Type B pancreatic cell (in vitro differentiated cells): ENCODE data around the gene OARD1. TPM values are rescaled to one million over a fixed set of nuclear protein-coding genes. Genes with fewer than 3 reads are reported as not detected.
A peak's percentile ranks its signal among the peaks of the same experiment; 100 is the strongest.

ENCODE experiments used
- DNase-seq: peaks from one replicate; pipeline ENCODE4 v3.0.0; 2021; ENCODE audit warnings: mixed read lengths; ENCODE audit not compliant: unreplicated experiment; ENCODE audit errors: extremely low spot score
- H3K27ac Mint-ChIP-seq: 2 replicates; pipeline ENCODE4 v1.8.0; 2021; ENCODE audit warnings: mild to moderate bottlenecking, mixed read lengths
- H3K27me3 Mint-ChIP-seq: 2 replicates; pipeline ENCODE4 v1.8.0; 2021; ENCODE audit warnings: mixed read lengths
- H3K36me3 Mint-ChIP-seq: 2 replicates; pipeline ENCODE4 v1.8.0; 2021; ENCODE audit warnings: mixed read lengths
- H3K4me1 Mint-ChIP-seq: one replicate; pipeline ENCODE4 v1.8.0; 2021; ENCODE audit warnings: mixed read lengths; ENCODE audit not compliant: unreplicated experiment
- H3K4me3 Mint-ChIP-seq: 2 replicates; pipeline ENCODE4 v1.8.0; 2021; ENCODE audit warnings: mild to moderate bottlenecking, mixed read lengths
- H3K9me3 Mint-ChIP-seq: 2 replicates; pipeline ENCODE4 v1.8.0; 2021; ENCODE audit warnings: mixed read lengths
- total RNA-seq: library from RNA; stranded (reverse); gene quantifications from 2 replicates; pipeline ENCODE4 v1.2.1, GENCODE V29; 2021; ENCODE audit warnings: low replicate concordance
- TF ChIP-seq, protein P1 (sequence below): fragments of 200-600 bp; sonication (generic); conservative IDR thresholded peaks from 2 replicates; pipeline ENCODE4 v1.5.0; 2021; ENCODE audit warnings: antibody characterized with exemption, mild to moderate bottlenecking

OARD1 gene
- total RNA-seq, 1 donor from 2014 or later = 33.7 TPM

DNA sequence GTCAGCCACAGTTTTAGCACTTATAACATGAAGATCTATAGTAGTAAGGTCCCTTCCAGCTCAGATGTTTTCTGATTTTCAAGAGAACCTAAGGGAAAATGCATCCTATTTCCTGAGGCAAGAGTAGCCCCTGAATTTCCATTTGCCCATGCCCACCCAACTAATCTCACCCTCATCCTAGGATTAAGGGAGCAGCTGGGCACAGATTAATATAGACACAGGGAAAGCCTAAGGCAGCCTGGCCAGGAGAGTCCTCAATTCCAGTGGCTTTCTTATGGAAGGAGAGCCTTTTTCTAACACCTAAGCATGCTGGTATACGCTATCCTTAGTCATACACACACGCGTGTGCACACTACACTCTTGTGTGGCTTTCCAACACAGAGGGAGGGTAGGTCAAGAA is 17.6 kb downstream of the OARD1 start:
- Mint-ChIP-seq H3K36me3 (peaks cover 5% of the 10 kb centered on the region), H3K4me3 (no peak overlapping the region), H3K4me1 (peaks cover 15% of the 10 kb centered on the region), H3K9me3 (no peaks in the 10 kb centered on the region), H3K27ac (peak overlapping the region; percentile 50), H3K27me3 (no peaks in the 10 kb centered on the region)
- DNase-seq = no peak
- TF ChIP-seq, protein P1, sequence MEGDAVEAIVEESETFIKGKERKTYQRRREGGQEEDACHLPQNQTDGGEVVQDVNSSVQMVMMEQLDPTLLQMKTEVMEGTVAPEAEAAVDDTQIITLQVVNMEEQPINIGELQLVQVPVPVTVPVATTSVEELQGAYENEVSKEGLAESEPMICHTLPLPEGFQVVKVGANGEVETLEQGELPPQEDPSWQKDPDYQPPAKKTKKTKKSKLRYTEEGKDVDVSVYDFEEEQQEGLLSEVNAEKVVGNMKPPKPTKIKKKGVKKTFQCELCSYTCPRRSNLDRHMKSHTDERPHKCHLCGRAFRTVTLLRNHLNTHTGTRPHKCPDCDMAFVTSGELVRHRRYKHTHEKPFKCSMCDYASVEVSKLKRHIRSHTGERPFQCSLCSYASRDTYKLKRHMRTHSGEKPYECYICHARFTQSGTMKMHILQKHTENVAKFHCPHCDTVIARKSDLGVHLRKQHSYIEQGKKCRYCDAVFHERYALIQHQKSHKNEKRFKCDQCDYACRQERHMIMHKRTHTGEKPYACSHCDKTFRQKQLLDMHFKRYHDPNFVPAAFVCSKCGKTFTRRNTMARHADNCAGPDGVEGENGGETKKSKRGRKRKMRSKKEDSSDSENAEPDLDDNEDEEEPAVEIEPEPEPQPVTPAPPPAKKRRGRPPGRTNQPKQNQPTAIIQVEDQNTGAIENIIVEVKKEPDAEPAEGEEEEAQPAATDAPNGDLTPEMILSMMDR = no peak

DNA sequence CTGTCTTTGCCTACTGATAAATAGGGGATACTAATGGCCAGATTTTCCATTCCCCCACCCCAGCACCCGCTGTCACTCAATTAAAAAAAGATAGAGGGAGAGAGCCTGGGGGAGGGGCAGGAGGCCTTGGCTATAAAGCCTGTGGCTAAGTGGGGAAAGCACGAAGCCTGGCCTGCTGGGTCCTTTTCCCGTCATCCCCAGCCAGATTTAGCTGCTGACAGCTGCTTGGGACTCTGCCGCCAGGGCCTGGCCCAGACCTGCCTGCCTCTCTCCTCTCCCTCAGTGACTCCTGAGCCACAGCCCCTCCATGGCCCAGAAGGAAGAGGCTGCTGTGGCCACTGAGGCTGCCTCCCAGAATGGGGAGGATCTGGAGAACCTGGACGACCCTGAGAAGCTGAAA is 19.1 kb downstream of the OARD1 start, which contains the start of gene APOBEC2:
APOBEC2 (plus strand) TSS at position 162 of the 400 bp plus-strand sequence; CDS start at position 308, 146 bp downstream.
- TF ChIP-seq, protein P1 = no peak
- H3K4me1 Mint-ChIP-seq = peaks cover 22% of the 10 kb centered on the region
- H3K27me3 Mint-ChIP-seq = no peaks in the 10 kb centered on the region
- peaks cover 5% of the 10 kb centered on the region for H3K36me3 Mint-ChIP-seq
- no peaks in the 10 kb centered on the region for H3K9me3 Mint-ChIP-seq
- no peak for DNase-seq
- H3K4me3 Mint-ChIP-seq = no peak within 1 kb of the TSS
- H3K27ac Mint-ChIP-seq = no peak within 1 kb of the TSS

DNA sequence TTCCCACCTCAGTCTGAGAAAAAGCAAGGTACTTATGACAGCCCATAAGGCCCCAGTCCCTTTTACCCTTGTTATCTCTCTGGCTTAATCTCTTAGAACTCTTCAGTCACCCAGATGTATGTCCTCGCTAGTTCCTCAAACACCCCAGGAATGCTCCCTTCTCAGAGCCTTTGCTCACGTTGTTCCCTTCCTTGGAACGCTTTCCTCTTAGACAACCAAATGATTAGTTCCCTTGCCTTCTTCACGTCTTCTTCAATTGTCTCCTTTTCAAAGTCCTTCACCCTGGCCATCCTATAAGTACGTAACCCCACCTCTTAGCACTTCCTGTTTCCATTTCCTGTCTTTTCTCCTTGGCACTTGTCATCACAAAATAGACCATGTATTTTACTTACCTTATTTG is 20.3 kb downstream of the OARD1 start:
- no peaks in the 10 kb centered on the region for H3K27me3 Mint-ChIP-seq
- peaks cover 5% of the 10 kb centered on the region for H3K36me3 Mint-ChIP-seq
- no peak overlapping the region for H3K4me3 Mint-ChIP-seq
- no peaks in the 10 kb centered on the region for H3K9me3 Mint-ChIP-seq
- DNase-seq = no peak
- TF ChIP-seq, protein P1 = no peak
- H3K4me1 Mint-ChIP-seq = peaks cover 16% of the 10 kb centered on the region
- H3K27ac Mint-ChIP-seq = no peak overlapping the region

DNA sequence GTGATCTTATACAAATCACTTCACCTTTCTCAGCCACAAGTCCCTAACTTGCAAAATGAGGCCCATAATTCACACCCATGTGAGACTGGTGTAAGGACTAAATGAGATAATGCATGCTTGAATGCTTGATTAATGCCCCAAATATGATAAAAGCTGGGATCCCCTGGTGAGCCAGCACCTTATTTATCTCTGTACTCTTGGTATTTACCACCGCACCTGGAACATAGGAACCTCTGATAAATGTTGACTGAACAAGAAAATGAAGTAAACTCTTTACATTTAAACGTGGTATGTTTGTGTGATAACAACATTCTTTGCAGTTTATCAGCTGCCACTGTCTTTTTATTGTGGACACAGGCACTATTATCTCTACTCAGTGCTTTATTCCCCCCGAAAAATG is 21.6 kb downstream of the OARD1 start:
- TF ChIP-seq, protein P1 = no peak
- Mint-ChIP-seq H3K27me3 (no peaks in the 10 kb centered on the region), H3K4me3 (no peak overlapping the region), H3K4me1 (peaks cover 19% of the 10 kb centered on the region), H3K27ac (no peak overlapping the region), H3K36me3 (peaks cover 5% of the 10 kb centered on the region), H3K9me3 (no peaks in the 10 kb centered on the region)
- DNase-seq = no peak

DNA sequence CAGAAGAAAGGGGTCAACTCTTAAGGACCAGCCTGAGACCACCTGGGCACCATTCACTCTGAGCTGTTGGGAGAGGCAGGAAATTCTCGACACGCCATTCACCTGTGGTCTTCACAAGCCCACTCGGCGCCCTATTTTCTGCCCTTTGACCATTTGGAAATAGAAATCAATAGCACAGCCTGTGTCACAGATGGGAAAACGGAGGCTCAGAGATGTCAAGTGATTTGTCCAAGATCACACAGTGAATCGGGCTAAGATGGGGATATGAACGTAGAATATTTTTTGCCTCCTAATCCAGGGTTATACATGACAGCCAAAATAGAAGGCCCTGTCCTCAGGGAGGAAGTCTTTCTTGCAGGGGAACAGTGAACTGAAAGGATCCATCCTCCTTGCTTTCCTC is 22.2 kb downstream of the OARD1 start:
- Mint-ChIP-seq H3K36me3 (peaks cover 5% of the 10 kb centered on the region), H3K4me3 (no peak overlapping the region), H3K27me3 (no peaks in the 10 kb centered on the region), H3K27ac (no peak overlapping the region), H3K4me1 (peaks cover 19% of the 10 kb centered on the region), H3K9me3 (no peaks in the 10 kb centered on the region)
- TF ChIP-seq, protein P1 = no peak
- DNase-seq = no peak

DNA sequence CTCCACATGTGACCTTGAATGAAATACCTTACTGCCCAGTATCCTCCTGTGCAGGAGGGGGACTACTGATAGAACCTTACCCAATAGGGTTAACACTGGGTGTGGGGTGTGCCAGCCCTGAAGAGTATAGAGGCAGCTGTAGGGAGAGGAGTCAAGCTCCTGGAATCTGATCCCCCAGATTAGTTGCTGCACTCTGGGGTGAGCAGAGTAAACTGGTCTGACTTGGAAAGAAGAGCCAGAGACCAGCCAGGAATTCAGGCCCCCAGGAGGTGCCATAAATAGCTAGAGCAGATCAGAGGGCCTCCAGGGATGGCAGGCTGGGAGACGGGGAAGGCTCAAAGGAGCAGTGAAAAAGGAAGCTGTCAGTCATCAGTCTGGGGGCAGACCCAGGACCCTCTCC is 22.6 kb downstream of the OARD1 start:
- TF ChIP-seq, protein P1 = no peak
- Mint-ChIP-seq H3K9me3 (no peaks in the 10 kb centered on the region), H3K4me3 (no peak overlapping the region), H3K4me1 (peaks cover 19% of the 10 kb centered on the region), H3K27ac (no peak overlapping the region), H3K27me3 (no peaks in the 10 kb centered on the region), H3K36me3 (peaks cover 5% of the 10 kb centered on the region)
- DNase-seq = peak; percentile 62
